DOHH2 (cell line): ENCODE measurements around the gene TM9SF4.

ENCODE experiments used
- CTCF ChIP-seq: fragments of 200-600 bp; sonication (generic); IDR thresholded peaks from one replicate; pipeline ENCODE4 v1.5.1; 2014; ENCODE audit warnings: antibody characterized with exemption, mild to moderate bottlenecking, low read depth, low read length; ENCODE audit not compliant: poor library complexity, severe bottlenecking
- EZH2phosphoT487 ChIP-seq: fragments of 200-600 bp; sonication (generic); IDR thresholded peaks from 2 replicates; pipeline ENCODE4 v1.6.1; 2017; ENCODE audit warnings: borderline replicate concordance, mild to moderate bottlenecking, antibody characterized with exemption, low read length, moderate library complexity, mixed read lengths

GRCh38 chr20:32186506-32186905 is 77.0 kb downstream of the TM9SF4 start:
- no peak for TF ChIP-seq CTCF
- no peak for TF ChIP-seq EZH2phosphoT487
